C4-2B (cell line): ENCODE results near the gene DNAAF1.

Experiments
- CTCF ChIP-seq: fragments of 450-650 bp; conservative IDR thresholded peaks from 2 replicates; pipeline ENCODE4 v1.5.1; 2017; ENCODE audit warnings: mild to moderate bottlenecking
- ZFX ChIP-seq: fragments of 450-650 bp; IDR thresholded peaks from 2 replicates; pipeline ENCODE4 v1.6.1; 2017

GRCh38 chr16:84224554-84224953 is 79.4 kb downstream of the DNAAF1 start:
- TF ChIP-seq CTCF (no peak), ZFX (no peak)
